ENCODE data around the gene NRXN3. TPM values are rescaled to one million over a fixed set of nuclear protein-coding genes. Genes with fewer than 3 reads are reported as not detected.

NRXN3 gene
- total RNA-seq, 1 experiment from 2014 or later = not detected

DNA sequence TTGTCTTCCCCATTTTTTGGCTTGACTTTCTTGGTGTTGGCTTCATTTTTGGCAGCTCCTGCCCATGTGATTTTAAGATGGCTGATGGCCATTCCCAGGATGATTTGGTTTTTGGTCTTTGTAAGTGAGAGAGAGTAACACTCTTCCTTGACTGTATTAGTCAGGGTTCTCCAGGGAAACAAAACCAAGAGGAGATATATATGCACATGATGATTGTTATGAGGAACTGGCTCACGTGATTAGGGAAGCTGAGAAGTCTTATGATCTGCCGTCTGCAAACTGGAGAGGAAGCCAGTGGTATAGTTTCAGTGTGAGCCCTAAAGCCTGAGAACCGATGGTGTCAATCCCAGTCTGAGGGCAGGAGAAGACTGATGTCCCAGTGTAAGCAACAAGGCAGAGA is 146.6 kb downstream of the NRXN3 start:
- TF ChIP-seq POLR2AphosphoS5 (IDR thresholded peaks at IDR 0.05; ENCODE audit: low read depth, low read length) (no peak), SIN3A (IDR thresholded peaks at IDR 0.05; ENCODE audit: borderline replicate concordance, insufficient read depth, low read depth, low read length) (no peak), TCF7L2 (IDR thresholded peaks at IDR 0.05; ENCODE audit: low read depth, low read length) (no peak)
- TF ChIP-seq, protein P1, sequence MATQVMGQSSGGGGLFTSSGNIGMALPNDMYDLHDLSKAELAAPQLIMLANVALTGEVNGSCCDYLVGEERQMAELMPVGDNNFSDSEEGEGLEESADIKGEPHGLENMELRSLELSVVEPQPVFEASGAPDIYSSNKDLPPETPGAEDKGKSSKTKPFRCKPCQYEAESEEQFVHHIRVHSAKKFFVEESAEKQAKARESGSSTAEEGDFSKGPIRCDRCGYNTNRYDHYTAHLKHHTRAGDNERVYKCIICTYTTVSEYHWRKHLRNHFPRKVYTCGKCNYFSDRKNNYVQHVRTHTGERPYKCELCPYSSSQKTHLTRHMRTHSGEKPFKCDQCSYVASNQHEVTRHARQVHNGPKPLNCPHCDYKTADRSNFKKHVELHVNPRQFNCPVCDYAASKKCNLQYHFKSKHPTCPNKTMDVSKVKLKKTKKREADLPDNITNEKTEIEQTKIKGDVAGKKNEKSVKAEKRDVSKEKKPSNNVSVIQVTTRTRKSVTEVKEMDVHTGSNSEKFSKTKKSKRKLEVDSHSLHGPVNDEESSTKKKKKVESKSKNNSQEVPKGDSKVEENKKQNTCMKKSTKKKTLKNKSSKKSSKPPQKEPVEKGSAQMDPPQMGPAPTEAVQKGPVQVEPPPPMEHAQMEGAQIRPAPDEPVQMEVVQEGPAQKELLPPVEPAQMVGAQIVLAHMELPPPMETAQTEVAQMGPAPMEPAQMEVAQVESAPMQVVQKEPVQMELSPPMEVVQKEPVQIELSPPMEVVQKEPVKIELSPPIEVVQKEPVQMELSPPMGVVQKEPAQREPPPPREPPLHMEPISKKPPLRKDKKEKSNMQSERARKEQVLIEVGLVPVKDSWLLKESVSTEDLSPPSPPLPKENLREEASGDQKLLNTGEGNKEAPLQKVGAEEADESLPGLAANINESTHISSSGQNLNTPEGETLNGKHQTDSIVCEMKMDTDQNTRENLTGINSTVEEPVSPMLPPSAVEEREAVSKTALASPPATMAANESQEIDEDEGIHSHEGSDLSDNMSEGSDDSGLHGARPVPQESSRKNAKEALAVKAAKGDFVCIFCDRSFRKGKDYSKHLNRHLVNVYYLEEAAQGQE (IDR thresholded peaks at IDR 0.05; ENCODE audit: insufficient read depth in 1 of 2, low read depth in 2 of 2, low read length in 1 of 2) = no peak
- TF ChIP-seq, protein P2, sequence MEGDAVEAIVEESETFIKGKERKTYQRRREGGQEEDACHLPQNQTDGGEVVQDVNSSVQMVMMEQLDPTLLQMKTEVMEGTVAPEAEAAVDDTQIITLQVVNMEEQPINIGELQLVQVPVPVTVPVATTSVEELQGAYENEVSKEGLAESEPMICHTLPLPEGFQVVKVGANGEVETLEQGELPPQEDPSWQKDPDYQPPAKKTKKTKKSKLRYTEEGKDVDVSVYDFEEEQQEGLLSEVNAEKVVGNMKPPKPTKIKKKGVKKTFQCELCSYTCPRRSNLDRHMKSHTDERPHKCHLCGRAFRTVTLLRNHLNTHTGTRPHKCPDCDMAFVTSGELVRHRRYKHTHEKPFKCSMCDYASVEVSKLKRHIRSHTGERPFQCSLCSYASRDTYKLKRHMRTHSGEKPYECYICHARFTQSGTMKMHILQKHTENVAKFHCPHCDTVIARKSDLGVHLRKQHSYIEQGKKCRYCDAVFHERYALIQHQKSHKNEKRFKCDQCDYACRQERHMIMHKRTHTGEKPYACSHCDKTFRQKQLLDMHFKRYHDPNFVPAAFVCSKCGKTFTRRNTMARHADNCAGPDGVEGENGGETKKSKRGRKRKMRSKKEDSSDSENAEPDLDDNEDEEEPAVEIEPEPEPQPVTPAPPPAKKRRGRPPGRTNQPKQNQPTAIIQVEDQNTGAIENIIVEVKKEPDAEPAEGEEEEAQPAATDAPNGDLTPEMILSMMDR (IDR thresholded peaks at IDR 0.05) = no peak
- Histone ChIP-seq H3K4me1 (ENCODE audit: control insufficient read depth, insufficient read depth, low read length) (no peaks in the 10 kb centered on the region), H3K27me3 (ENCODE audit: control insufficient read depth, insufficient read depth, low read length) (no peaks in the 10 kb centered on the region; the same call in 1 of the 2 replicates), H3K36me3 (ENCODE audit: control insufficient read depth, insufficient read depth, low read length) (no peaks in the 10 kb centered on the region), H3K9me3 (ENCODE audit: control insufficient read depth, insufficient read depth, low read depth, low read length) (no peaks in the 10 kb centered on the region), H3K27ac (ENCODE audit: low read length) (no peak overlapping the region), H3K4me3 (ENCODE audit: low read depth in 2 of 2, low read length in 2 of 2) (no peak overlapping the region)
- BruUV-seq (replicated peaks) = no TSS peak
- POLR2A ChIA-PET = no interaction called here
- in situ Hi-C loops (cut with HindIII; ENCODE audit: low pct_unique_long_range_greater_than_20kb, low sequenced_read_pairs) = no loop called here
- CTCF ChIA-PET = no interaction called here
- no peak for ATAC-seq
- intact Hi-C loops (cut with micrococcal nuclease; ENCODE audit: unreplicated experiment) = no loop called here
- no peak for DNase-seq (ENCODE audit: low read depth, low spot score)

DNA sequence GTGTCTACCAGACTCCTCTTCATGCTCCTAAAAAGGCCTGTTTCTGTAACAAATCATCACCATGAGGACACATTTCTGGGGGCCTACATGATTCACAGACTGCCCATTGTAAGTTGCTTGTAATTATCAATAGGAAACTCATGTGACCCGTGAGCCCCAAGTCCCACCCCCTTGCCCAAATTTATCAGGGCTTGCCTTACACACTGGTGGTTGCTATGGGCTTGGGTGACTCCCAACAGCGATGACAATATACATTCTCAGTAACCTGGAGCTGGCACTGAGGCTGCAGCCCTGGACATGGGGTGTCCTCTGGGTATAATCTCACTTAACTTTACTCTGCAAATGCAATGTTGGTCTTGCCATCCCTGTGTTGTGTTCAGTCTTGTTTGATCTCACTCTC is 149.2 kb downstream of the NRXN3 start:
- in situ Hi-C loops (cut with HindIII; ENCODE audit: low pct_unique_long_range_greater_than_20kb, low sequenced_read_pairs) = no loop called here
- DNase-seq (ENCODE audit: low read depth, low spot score) (no peak), ATAC-seq (no peak)
- intact Hi-C loops (cut with micrococcal nuclease; ENCODE audit: unreplicated experiment) = no loop called here
- CTCF ChIA-PET = no interaction called here
- Histone ChIP-seq H3K4me3 (ENCODE audit: low read depth in 2 of 2, low read length in 2 of 2) (no peak overlapping the region), H3K4me1 (ENCODE audit: control insufficient read depth, insufficient read depth, low read length) (no peaks in the 10 kb centered on the region), H3K27ac (ENCODE audit: low read length) (no peak overlapping the region), H3K9me3 (ENCODE audit: control insufficient read depth, insufficient read depth, low read depth, low read length) (no peaks in the 10 kb centered on the region), H3K27me3 (ENCODE audit: control insufficient read depth, insufficient read depth, low read length) (no peaks in the 10 kb centered on the region; the same call in 1 of the 2 replicates), H3K36me3 (ENCODE audit: control insufficient read depth, insufficient read depth, low read length) (no peaks in the 10 kb centered on the region)
- no TSS peak for BruUV-seq (replicated peaks)
- TF ChIP-seq SIN3A (IDR thresholded peaks at IDR 0.05; ENCODE audit: borderline replicate concordance, insufficient read depth, low read depth, low read length) (no peak), POLR2AphosphoS5 (IDR thresholded peaks at IDR 0.05; ENCODE audit: low read depth, low read length) (no peak), TCF7L2 (IDR thresholded peaks at IDR 0.05; ENCODE audit: low read depth, low read length) (no peak)
- TF ChIP-seq, protein P1 (IDR thresholded peaks at IDR 0.05; ENCODE audit: insufficient read depth in 1 of 2, low read depth in 2 of 2, low read length in 1 of 2) = no peak
- TF ChIP-seq, protein P2 (IDR thresholded peaks at IDR 0.05) = no peak
- POLR2A ChIA-PET = no interaction called here

Measured in Panc1 (cell line).